ENCODE measurements around the gene SLC22A9. TPM values are rescaled to one million over a fixed set of nuclear protein-coding genes. Genes with fewer than 3 reads are reported as not detected.

SLC22A9 gene
- total RNA-seq, 1 experiment from 2014 or later, result not detected

- Histone ChIP-seq H3K9me3 (ENCODE audit: control insufficient read depth, low read depth, low read length) (no peaks in the 10 kb centered on the region), H3T11ph (ENCODE audit: low read length) (no peak overlapping the region), H3K4me1 (ENCODE audit: insufficient read depth, low read length) (no peaks in the 10 kb centered on the region), H2BK120ac (ENCODE audit: low read depth, low read length, poor library complexity, severe bottlenecking) (no peak overlapping the region), H3K79me1 (ENCODE audit: insufficient read depth, low read depth, low read length, poor library complexity, severe bottlenecking) (no peaks in the 10 kb centered on the region), H4K20me1 (ENCODE audit: control insufficient read depth, insufficient read depth, insufficient read length) (no peaks in the 10 kb centered on the region), H2BK20ac (ENCODE audit: low read depth, low read length, poor library complexity, severe bottlenecking) (no peak overlapping the region), H3K4me2 (ENCODE audit: insufficient read depth, insufficient read length, low read length) (no peak overlapping the region), H2AK5ac (ENCODE audit: insufficient read length, low read length) (no peak overlapping the region), H3K4ac (ENCODE audit: low read depth, low read length) (no peak overlapping the region), H3K23me2 (ENCODE audit: insufficient read length, low read depth, low read length, poor library complexity, severe bottlenecking) (no peaks in the 10 kb centered on the region), H2BK15ac (ENCODE audit: low read depth, low read length) (no peak overlapping the region), H4K5ac (ENCODE audit: insufficient read length, low read depth, low read length) (no peak overlapping the region), H3K27ac (ENCODE audit: insufficient read length, low read depth, low read length) (no peak overlapping the region), H2AFZ (ENCODE audit: low read length) (no peak overlapping the region), H3K14ac (ENCODE audit: insufficient read depth, low read length) (no peak overlapping the region), H2BK5ac (ENCODE audit: insufficient read length, low read length) (no peak overlapping the region), H3K18ac (ENCODE audit: insufficient read length, low read depth, low read length) (no peak overlapping the region), H3K27me3 (ENCODE audit: insufficient read depth, low read length) (no peaks in the 10 kb centered on the region), H2BK12ac (ENCODE audit: insufficient read length, low read depth, low read length) (no peak overlapping the region), H3K23ac (ENCODE audit: insufficient read length, low read depth, low read length) (no peak overlapping the region), H3K56ac (ENCODE audit: insufficient read length, low read depth, low read length) (no peak overlapping the region), H4K8ac (replicated peaks; ENCODE audit: insufficient read length, low read depth, low read length) (no peak overlapping the region), H3K9ac (ENCODE audit: extremely low read depth, insufficient read length, low read length) (no peak overlapping the region), H3K79me2 (ENCODE audit: insufficient read depth, low read length) (no peaks in the 10 kb centered on the region), H4K91ac (ENCODE audit: insufficient read length, low read depth, low read length) (no peak overlapping the region)
- H3K27ac Mint-ChIP-seq, result no peak overlapping the region
- H3K9me3 Mint-ChIP-seq, result peaks cover 28 to 29% of the 10 kb centered on the region in 2 experiments
- TF ChIP-seq CTCF (conservative IDR thresholded peaks at IDR 0.05), result no peak
- DNase-seq, result no peak
- H3K4me1 Mint-ChIP-seq, result no peaks in the 10 kb centered on the region
- WGBS (ENCODE audit: extremely low coverage, insufficient read length, low lambda C conversion rate), result no CpG with 5 or more reads among the region's 3 CpGs
- H3K27me3 Mint-ChIP-seq (ENCODE audit: low read depth), result peaks cover 4% of the 10 kb centered on the region; the same call in 1 of the 2 replicates
- H3K36me3 Mint-ChIP-seq (ENCODE audit: insufficient read depth in 1 of 3, low read depth in 3 of 3), result peaks cover 0 to 8% (median 7%) of the 10 kb centered on the region in 3 experiments; a peak in 4 of 7 replicates
- H3K4me3 Mint-ChIP-seq, result no peak overlapping the region
These were observed 32.5 kb upstream of the SLC22A9 start for GRCh38 chr11:63337070-63337469.
